Measurements from ENCODE around the gene PACSIN1. TPM values are rescaled to one million over a fixed set of nuclear protein-coding genes. Genes with fewer than 3 reads are reported as not detected.

PACSIN1 gene
- total RNA-seq, 4 donors from 2014 or later: 0.08 to 0.42 (median 0.10) TPM; not detected in 1

DNA sequence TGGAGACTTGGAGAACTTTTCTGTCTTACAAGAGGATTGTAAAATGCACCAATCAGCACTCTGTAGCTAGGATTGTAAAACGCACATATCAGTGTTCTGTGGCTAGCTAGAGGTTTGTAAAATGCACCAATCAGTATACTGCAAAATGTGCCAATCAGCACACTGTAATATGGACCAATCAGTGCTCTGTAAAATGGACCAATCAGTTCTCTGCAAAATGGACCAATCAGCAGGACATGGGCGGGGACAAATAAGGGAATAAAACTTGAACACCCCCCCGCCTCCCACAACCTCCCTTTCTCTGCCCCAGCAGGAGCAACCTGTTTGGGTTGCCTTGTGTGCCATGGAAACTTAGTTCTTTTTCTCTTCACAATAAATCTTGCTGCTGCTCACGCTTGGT, 27.2 kb upstream of the PACSIN1 start:
- no peak overlapping the region for H3K4me3 ChIP-seq (ENCODE audit: low read depth, poor library complexity, severe bottlenecking)
- WGBS, 2 donors: 70 to 85% methylated on average over 4 of the region's 4 CpGs
- no peak for DNase-seq (ENCODE audit: low spot score in 2 of 2)
- no peak for TF ChIP-seq POLR2A (IDR thresholded peaks at IDR 0.05)
- TF ChIP-seq, protein P1, sequence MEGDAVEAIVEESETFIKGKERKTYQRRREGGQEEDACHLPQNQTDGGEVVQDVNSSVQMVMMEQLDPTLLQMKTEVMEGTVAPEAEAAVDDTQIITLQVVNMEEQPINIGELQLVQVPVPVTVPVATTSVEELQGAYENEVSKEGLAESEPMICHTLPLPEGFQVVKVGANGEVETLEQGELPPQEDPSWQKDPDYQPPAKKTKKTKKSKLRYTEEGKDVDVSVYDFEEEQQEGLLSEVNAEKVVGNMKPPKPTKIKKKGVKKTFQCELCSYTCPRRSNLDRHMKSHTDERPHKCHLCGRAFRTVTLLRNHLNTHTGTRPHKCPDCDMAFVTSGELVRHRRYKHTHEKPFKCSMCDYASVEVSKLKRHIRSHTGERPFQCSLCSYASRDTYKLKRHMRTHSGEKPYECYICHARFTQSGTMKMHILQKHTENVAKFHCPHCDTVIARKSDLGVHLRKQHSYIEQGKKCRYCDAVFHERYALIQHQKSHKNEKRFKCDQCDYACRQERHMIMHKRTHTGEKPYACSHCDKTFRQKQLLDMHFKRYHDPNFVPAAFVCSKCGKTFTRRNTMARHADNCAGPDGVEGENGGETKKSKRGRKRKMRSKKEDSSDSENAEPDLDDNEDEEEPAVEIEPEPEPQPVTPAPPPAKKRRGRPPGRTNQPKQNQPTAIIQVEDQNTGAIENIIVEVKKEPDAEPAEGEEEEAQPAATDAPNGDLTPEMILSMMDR (IDR thresholded peaks at IDR 0.05): no peak
- intact Hi-C loops (cut with DNase I; ENCODE audit: low total_unique reads): no loop called here

DNA sequence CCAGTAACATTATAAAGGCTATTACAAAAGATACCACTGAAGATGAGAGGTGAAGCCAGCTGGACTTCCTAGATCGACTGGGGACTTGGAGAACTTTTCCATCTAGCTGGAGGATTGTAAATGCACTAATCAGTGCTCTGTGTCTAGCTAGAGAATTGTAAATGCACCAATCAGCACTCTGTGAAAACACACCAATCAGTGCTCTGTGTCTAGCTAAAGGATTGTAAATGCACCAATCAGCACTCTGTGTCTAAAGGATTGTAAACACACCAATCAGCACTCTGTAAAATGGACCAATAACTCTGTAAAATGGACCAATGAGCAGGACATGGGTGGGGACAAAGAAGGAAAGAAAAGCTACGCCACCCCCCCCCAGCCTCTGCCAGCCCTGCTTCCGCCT, 26.4 kb upstream of the PACSIN1 start:
- H3K4me3 ChIP-seq (ENCODE audit: low read depth, poor library complexity, severe bottlenecking): no peak overlapping the region
- intact Hi-C loops (cut with DNase I; ENCODE audit: low total_unique reads): no loop called here
- no peak for TF ChIP-seq POLR2A (IDR thresholded peaks at IDR 0.05)
- TF ChIP-seq, protein P1 (IDR thresholded peaks at IDR 0.05): no peak
- DNase-seq (ENCODE audit: low spot score in 2 of 2): no peak
- WGBS, 2 donors: 94% methylated on average over 2 of the region's 3 CpGs

DNA sequence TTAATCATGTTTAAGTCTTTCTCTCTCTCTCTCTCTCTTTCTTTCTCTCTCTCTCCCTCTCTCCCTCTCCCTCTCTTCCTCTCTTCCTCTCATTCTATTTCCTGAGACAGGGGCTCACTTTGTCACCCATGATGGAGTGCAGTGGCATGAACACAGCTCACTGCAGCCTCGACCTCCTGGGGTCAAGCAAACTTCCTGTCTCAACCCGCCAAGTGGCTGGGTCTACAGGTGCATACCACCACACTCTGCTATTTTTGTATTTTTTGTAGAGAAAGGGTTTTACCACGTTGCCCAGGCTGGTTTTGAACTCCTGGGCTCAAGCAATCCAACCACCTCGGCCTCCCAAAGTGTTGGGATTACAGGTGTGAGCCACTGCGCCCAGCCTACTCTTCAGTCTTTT, 24.4 kb upstream of the PACSIN1 start:
- TF ChIP-seq, protein P1 (IDR thresholded peaks at IDR 0.05): no peak
- TF ChIP-seq POLR2A (IDR thresholded peaks at IDR 0.05): no peak
- no peak for DNase-seq (ENCODE audit: low spot score in 2 of 2)
- 65 to 73% methylated on average over 5 of the region's 5 CpGs for WGBS, 2 donors
- intact Hi-C loops (cut with DNase I; ENCODE audit: low total_unique reads): no loop called here
- no peak overlapping the region for H3K4me3 ChIP-seq (ENCODE audit: low read depth, poor library complexity, severe bottlenecking)

DNA sequence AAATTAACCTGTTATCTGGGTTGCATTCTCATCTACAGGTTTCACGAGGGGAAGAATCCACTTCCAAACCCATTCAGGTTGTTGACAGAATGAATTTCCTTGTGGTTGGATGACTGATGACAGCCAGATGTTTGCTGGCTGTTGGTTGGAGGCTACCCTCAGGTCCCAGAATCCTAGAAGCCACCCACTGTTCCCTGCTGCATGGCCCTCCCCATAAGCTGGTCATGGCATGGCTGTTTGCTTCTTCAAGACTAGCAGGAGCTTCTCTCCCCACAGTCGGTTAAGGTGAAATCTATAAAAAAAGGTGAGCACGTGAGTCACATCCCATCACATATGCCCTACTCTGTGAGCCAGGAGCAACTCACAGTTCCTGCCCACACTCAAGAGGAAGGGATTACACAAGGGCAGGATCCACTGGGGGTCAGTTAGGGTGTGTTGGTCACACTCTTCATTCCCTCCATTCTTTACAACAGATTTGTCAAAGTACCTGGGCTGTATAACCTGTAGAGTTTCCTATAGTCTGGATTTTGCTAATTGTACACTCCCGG, 20.5 kb upstream of the PACSIN1 start:
- 68 to 72% methylated on average over 4 of the region's 4 CpGs for WGBS, 2 donors
- intact Hi-C loops (cut with DNase I; ENCODE audit: low total_unique reads): no loop called here
- no peak for TF ChIP-seq POLR2A (IDR thresholded peaks at IDR 0.05)
- TF ChIP-seq, protein P1 (IDR thresholded peaks at IDR 0.05): no peak
- DNase-seq (ENCODE audit: low spot score in 2 of 2): no peak
- no peak overlapping the region for H3K4me3 ChIP-seq (ENCODE audit: low read depth, poor library complexity, severe bottlenecking)

DNA sequence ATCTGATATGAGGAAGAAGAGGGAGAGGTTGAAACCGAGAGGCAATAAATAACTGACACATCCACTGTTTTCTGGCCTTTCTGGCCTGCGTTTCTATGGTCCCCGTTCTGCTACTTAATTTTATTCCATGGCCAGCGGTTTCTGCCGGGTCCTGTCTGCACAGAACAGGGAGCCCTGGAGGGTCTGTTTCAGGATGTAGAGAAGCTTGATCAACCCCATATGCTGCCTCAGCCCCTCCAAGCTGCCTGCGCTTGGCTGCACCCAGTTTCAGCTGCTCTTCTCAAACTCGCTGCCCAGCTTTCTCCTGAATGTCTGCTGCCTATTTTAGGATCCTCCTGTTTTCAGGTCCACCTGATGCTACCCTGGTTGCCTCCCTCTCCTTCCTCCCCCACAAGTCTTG, 18.5 kb upstream of the PACSIN1 start:
- no peak overlapping the region for H3K4me3 ChIP-seq (ENCODE audit: low read depth, poor library complexity, severe bottlenecking)
- intact Hi-C loops (cut with DNase I; ENCODE audit: low total_unique reads): no loop called here
- DNase-seq (ENCODE audit: low spot score in 2 of 2): no peak
- TF ChIP-seq POLR2A (IDR thresholded peaks at IDR 0.05): no peak
- TF ChIP-seq, protein P1 (IDR thresholded peaks at IDR 0.05): no peak
- 56 to 65% methylated on average over 7 of the region's 7 CpGs for WGBS, 2 donors

DNA sequence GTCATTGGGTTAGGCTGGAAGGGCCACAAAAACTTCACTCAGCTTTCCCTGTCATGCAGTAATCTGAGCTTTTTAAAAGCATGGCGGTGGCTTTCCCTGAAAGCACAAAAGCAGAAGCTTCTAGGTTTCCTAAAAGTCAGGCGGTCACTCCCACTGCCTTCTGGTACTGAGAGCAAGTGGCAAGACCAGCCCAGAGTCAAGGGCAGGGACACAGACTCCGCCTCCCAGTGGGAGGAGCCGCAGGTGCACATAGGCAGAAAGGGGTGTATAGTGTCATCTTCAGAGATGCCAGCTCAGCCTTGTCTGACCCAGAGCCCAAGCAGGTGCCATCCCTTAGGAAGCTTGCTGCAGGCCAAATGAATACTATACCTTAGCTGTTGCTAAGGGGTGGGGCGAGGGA, 18.0 kb upstream of the PACSIN1 start:
- intact Hi-C loops (cut with DNase I; ENCODE audit: low total_unique reads): no loop called here
- no peak for DNase-seq (ENCODE audit: low spot score in 2 of 2)
- H3K4me3 ChIP-seq (ENCODE audit: low read depth, poor library complexity, severe bottlenecking): no peak overlapping the region
- no peak for TF ChIP-seq POLR2A (IDR thresholded peaks at IDR 0.05)
- TF ChIP-seq, protein P1 (IDR thresholded peaks at IDR 0.05): no peak
- 70 to 78% methylated on average over 5 of the region's 5 CpGs for WGBS, 2 donors
